GM19372 (cell line): ENCODE results near the gene GPR27.

Experiments used
- ATAC-seq: cut with Tn5 transposase; IDR thresholded peaks from one replicate; pipeline ENCODE4 v1.9.1; 2021; ENCODE audit warnings: mild to moderate bottlenecking, low read depth, moderate library complexity; ENCODE audit not compliant: unreplicated experiment

The GPR27 gene

DNA sequence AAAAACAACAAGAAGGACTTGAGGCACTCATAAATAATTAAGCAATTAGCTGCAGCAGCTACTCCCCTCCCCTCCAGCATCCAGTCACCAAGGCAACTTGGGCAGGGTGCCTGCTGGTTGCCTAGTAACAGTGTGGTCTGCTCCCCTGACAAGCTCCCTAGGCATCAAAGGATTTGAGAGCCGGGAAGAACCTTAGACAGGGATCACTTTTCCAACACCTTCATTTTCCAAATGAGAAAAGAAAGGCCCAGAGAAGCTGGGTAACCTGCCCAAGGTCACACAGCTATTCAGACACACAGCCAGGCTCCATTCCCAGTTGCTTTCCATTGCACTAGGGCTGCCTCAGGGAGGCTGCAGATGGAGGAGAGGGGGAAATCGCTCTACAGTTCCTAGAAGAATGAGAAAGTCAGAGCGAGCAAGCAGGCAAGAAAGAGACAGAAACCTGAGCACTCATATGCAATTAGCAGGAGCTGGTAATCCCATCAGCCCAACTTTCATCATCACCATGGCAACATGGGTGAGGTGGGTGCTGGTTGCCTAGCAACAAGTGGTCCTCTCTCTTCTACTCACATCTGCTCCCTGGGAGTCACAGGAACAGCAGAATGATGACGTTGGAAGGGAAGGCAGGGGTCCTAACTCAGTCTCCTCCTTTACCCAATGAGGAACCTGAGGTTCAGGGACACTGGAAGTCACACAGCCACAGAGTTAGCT lies 24.9 kb upstream of the GPR27 start:
- no peak for ATAC-seq

DNA sequence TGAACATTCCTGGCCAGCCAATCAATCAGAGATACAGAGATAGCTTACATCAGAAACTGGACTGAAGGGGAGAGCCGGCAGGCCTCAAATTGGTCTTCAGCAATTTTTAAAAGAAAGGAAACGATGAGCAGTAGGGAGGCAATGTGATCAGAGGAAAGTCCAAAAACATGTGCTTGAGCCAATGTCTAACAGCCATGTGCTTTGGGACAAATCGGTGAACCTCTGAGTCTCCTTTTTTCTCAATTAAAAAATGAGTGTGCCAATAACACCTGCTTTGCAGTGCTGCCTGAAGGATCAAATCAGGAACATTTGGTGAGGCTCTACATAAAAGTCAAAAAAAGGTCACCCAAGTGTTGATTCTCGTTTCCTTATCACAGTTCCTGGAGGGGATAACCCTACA lies 21.0 kb upstream of the GPR27 start:
- ATAC-seq = no peak

DNA sequence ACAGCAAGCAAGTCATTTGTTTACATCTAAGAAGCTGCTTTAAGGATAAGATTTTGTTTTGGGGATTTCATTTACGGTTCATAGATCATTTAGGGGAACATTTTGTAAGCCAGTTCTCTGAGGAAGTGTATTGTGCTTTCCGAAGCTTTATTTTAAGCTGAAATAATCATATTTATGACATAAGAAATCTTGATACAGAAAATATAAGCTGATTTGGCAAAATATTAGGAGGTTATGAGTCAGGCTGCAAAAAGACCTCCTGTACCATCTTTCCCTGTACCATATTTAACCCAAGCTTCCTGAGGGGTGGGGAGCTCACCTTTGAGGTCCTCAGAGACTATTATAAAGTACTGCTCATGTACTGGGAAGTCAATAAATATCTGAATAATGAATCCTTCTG lies 20.3 kb upstream of the GPR27 start:
- no peak for ATAC-seq

DNA sequence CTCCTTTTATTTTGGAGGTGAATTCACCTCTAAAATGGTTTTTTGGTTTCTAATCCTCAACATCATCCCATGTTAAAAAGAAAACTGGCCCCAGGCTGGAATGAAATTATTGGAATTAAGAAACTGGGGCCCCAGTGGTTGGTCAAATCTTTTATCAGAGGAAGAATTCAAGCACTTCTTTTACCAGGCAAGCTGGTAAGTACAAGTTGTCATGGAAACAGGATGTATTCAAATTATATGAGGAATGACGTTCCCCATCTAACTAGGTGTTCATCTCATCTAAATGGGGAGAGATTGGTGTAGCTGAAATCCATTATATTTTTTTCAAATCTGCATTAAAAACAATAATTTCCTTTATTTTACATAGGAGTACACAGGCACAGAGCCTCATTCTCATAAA lies 18.8 kb upstream of the GPR27 start:
- no peak for ATAC-seq

DNA sequence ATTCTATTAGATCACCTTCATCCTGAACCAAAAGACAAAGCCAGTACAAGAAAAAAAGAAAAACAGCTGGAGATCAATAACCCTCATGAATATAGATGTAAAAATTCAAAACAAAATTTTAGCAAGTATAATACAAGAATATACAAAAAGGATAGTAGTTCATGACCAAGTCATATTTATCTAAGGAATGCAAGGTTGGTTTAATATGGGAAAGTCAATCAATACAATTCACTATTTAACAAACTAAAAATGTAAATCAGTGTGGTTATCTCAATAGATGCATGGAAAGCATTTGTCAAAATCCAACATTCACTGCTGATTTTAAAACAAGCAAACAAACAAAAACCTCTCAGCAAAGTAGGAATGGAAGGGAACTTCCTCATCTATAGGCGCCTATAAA lies 11.0 kb upstream of the GPR27 start:
- no peak for ATAC-seq

DNA sequence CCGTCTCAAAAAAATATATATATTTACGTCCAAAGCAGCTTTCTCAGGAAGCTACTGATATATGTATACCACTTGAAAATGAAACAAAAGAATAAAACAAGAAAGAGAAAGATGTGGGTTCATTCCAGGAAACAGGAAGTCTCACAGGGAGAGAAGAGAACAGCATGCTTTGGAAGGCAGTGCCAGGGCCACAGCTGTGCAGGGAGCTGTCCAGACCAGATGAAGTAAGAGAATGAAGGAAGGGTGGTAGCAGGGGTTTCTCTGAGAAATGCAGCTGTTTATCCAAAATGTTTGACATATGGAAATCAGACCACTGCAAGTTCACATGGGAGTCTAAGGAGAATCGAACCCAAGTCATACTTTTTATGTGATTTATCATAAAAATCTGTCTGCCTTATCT lies 8.9 kb upstream of the GPR27 start:
- ATAC-seq = no peak

DNA sequence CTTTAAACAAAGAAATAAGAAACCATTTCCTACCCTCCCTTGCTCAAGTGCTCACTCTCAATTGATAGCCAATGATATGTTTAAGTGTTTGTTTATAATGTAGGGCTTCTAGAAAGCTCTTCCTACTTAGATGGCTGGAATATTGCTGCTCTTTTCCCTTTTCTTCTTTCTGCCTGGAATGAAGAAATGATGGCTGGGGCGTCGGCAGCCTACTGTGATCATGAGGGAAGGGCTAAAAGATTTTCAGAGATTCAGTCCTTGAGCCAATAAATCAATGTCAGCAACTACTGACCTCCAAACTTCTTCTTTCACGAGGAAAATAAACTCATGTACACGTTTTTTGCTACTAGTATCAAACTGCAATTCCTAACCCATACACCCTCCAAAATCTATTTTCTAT lies 2.1 kb upstream of the GPR27 start:
- ATAC-seq = no peak

DNA sequence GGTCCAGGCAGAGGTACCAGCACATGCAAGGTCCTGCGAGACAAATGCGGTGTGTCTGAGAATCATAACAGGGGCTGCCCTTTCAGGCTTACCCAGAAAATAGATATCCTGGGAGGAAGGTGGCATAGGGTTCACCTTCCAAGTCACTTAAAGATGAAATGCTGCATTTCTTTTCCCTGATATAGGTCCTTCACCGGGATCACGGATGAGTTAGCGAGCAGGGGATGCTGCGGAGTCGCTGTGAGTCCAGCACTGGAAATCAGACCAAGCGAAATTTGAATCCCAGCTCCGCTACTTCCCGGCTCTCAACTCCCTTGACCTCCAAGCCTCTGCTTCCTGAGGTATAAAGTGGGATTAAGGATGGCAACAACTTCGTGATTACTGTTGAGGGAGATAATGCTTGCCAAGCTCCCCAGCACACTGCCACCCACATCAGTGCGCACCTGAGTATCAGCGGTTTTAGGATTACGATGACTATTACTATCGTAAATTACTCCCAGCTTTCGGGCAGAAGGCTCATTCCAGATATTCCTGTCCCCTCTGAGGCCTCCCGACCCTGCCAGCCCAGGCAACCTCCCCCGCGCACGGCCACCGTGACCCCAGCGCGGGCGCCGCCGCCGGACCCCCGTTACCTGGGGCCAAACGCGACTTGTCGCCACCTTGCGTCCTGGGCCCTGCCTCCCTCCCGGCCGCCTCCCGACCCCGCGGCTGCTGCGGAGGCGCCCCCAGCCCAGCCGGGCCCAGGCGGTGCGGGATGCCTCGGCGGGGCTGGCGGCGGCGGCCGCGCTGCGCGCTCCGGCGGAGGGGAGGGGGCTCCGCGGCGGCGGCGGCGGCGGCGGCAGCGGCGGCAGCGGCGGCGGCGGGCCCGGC lies 589 bp upstream of the GPR27 start:
- ATAC-seq = no peak

DNA sequence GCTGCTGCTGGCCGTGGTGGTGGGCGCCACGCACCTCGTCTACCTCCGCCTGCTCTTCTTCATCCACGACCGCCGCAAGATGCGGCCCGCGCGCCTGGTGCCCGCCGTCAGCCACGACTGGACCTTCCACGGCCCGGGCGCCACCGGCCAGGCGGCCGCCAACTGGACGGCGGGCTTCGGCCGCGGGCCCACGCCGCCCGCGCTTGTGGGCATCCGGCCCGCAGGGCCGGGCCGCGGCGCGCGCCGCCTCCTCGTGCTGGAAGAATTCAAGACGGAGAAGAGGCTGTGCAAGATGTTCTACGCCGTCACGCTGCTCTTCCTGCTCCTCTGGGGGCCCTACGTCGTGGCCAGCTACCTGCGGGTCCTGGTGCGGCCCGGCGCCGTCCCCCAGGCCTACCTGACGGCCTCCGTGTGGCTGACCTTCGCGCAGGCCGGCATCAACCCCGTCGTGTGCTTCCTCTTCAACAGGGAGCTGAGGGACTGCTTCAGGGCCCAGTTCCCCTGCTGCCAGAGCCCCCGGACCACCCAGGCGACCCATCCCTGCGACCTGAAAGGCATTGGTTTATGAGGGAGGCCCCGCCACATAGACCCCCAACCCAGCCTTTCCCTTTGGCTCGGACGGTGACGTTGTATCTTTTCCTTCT lies 1.1 kb downstream of the GPR27 start:
- ATAC-seq = no peak

DNA sequence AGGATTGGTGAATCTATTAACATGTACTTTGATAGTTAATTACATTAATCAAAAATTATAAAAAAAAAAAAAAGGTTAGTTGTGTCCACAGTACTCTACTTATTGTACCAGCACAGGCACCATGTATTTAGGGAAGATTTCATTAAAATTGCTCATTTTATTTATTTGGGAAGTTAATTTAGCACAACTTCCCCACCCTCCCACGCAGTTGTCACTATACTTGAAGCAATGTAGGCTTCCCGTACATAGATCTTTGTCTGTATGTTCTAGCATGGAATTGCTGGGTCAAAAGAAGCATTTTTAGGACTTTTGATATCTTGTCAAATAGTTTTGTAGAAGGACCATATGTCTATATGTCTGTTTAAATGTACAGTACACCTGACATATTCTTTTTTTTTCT lies 4.4 kb downstream of the GPR27 start:
- ATAC-seq = no peak

DNA sequence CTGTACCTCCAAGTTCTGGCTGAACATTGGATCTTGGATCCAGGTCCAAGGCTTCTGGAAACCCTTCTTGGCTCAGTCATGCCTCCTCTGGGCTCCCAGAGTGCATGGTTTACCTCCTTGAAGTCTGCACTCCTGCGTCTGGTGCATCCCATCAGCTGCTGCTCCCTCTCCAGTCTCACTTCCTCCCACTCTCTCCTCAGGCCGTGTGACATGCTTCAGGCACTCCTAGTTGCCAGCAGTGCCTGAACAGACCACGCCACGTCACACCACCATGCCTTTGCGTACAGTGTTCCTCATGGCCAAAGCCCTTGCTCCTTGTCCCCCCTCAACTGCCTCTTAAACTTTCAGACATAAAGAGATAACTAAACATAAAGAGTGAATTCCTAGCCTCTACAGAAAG lies 5.7 kb downstream of the GPR27 start:
- no peak for ATAC-seq

DNA sequence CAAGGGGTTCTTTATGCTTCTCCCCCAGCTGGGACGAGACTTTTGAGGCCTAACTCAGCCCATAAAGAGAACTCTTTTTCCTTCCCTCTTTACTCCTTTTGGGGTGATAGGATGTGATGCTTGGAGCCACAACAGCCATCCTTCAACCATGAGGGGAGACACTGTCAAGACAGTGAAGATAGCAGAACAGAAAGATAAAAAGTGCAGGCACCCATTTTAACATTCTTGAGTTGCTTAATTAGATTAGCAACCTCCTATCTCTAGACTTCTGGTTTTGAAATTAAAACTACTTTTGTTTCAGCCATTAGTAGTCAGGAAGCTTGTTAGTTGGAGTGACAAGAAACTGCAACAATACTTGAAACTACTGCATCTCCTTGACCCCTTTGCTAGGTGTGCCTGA lies 6.5 kb downstream of the GPR27 start:
- ATAC-seq = no peak

DNA sequence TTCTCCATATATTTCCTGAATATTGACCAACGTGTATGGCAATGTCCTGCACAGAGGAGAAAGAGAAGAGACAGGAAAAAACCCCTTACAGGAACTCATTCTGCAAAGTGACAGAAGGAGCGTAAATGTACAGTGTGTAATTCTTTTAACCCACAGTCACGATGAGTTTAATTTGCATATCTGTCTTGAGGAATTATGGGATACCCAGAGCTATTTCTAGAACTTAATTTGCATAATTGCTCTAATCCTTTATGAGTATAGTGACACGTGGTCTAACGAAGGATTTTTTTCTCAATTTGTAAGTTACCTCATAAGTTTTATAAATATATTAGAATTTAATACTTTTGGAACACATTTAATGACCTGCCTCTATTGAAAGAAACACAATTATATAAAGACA lies 9.8 kb downstream of the GPR27 start:
- ATAC-seq = no peak

DNA sequence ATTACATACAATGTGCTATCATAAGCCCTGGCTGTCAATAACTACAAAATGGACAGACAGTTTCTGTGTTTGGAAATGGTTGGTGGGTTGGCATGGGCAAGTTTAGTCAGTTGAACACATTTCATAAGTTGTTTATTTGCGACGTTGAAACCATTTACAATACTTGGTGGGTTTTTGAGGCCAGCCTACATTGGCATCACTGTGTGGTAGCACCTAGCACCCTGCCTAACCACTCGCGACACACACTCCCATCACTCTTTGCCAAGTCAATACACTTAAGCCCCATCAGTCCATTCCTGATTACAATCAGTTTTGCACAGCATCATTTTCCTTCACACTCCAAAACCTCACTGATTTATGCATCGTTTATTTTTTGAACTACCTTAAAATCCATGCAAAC lies 17.5 kb downstream of the GPR27 start:
- no peak for ATAC-seq

DNA sequence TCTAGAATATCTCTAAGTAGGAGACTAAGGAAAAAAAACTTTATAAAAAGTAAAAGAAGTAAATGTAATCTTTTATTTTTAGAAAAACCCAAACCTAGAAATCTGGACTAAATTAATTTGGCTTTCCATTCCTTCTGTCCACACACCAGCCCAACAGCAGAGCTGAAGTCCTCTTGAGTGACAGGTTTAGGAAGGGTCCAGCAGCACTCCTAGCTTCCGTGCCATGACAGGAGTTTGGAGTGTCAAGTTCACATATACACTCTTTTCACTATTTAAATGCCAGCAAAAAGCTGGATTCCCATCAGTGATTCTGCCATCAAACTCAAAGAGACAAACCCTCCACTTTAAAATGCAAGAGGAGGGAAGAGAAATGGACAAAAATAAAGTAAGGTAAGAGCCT lies 18.2 kb downstream of the GPR27 start:
- no peak for ATAC-seq

DNA sequence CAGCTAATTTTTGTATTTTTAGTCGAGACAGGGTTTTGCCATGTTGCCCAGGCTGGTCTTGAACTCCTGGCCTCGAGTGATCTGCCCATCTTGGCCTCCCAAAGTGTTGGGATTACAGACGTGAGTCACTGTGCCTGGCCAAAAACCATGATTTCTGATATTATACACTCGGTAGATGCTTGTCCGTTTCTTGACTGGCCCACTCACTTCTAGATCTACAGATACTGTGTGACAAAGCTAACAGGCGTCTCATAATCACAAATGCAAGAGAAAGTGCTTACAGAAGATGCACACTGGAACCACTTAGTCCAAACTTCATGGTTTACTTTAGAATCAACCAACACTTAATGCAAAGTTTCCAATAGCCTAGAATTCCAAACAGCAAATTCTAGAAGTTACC lies 22.9 kb downstream of the GPR27 start:
- no peak for ATAC-seq

DNA sequence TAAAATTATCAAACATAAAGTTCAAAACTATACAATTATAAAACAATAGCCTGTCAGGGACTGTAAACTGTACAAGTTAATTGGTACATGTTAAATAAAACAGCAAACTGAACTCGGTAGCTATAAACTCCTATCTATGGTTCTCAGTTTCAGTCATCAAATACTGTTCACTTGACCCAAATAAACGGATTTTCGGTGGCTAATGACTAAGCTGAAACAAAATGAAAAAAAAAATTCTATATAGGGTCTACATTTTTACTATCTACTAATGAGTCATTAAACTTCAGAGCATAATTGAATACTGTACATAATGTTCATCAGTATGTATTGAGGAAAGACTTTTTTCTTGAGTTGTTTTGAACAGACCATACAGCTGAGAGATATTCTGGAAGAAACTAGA lies 24.7 kb downstream of the GPR27 start:
- no peak for ATAC-seq

DNA sequence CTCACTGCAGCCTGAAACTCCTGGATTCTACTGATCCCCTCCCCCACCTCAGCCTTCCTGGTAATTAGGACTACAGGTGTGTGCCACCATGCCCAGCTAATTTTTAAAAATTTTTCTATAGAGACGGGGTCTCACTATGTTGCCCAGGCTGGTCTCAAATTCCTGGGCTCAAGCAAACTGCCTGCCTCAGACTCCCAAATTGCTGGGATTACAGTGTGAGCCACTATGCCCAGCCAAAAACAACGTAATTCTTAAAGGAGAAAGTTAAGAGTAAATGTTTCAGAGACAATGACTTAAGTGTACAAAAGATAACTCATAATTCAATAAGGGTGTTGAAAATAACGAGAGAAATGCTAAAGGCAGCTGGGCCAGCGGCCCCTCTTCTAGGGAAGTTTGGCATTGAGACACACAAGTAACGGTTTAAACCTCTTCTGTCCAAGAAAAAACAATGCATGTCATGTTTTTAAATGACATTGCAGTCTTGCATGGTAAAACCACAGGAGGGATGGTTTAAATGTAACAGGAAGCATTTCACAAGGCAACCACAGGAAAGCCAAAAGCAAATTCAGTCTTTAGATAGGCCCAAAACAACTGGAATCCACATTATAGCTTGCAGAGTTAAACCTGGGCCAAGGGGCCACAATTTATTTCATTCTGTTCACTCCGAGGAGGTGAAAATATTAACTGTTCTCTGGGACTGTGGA lies 26.2 kb downstream of the GPR27 start:
- no peak for ATAC-seq

DNA sequence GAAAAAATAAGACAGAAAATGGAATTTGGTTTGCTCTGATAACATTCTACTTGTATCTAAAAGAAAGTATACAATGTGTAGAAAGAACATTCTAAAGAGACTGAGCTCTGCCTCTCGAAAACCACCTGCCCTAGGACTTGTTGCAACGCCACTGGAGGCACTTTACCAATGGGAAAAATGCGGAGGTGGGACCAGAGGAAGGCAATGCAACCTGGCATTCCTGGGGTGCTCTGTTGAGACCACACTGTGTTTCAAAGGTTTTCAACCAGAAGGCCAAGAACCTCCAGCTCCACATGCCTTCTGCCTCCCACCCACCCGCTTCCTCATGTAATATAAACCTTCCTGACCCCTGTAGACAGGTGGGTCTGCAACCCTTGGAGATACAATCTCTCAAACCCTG lies 26.8 kb downstream of the GPR27 start:
- ATAC-seq = no peak

DNA sequence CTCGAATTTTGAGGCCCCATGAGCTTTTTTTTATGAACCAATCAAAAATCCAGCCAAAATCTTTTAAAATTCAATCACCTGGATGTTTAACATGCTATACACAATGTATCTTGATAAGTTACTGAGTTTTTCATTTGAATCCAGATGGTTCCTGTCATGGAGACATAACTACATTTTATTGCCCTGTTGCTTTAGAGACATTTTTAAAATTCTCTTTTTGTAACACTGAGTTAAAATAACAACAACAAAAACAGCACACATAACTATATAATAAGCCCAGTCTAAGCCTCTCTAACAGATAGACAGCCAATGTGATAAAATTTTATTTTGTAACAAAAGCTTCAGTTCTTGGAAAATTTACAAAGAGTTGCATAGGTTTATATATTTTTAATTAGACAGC lies 29.5 kb downstream of the GPR27 start:
- no peak for ATAC-seq
